H9 (cell line): ENCODE measurements around the gene ITGB6. TPM values are rescaled to one million over a fixed set of nuclear protein-coding genes. Genes with fewer than 3 reads are reported as not detected.

ENCODE experiments used
- DNase-seq: peaks from one replicate; pipeline ENCODE4 v3.0.0-alpha.2; 2017
- H2AFZ ChIP-seq: one replicate; pipeline ENCODE4 v1.6.1; 2013; ENCODE audit warnings: mild to moderate bottlenecking, low read length, control low read depth, moderate library complexity
- H2AK5ac ChIP-seq: 2 replicates; pipeline ENCODE4 v1.6.1; 2013; ENCODE audit warnings: low read length, control low read depth, mixed read lengths; ENCODE audit not compliant: insufficient read length
- H2BK120ac ChIP-seq: one replicate; pipeline ENCODE4 v1.6.1; 2013; ENCODE audit warnings: low read depth, mild to moderate bottlenecking, low read length, control low read depth, inconsistent platforms; ENCODE audit not compliant: poor library complexity, severe bottlenecking
- H2BK12ac ChIP-seq: 2 replicates; pipeline ENCODE4 v1.6.1; 2013; ENCODE audit warnings: low read length, control low read depth, mixed read lengths, low read depth; ENCODE audit not compliant: insufficient read length
- H2BK15ac ChIP-seq: 2 replicates; pipeline ENCODE4 v1.6.1; 2013; ENCODE audit warnings: low read depth, low read length, control low read depth
- H2BK20ac ChIP-seq: one replicate; pipeline ENCODE4 v1.6.1; 2013; ENCODE audit warnings: low read depth, mild to moderate bottlenecking, low read length, control low read depth, inconsistent platforms; ENCODE audit not compliant: poor library complexity, severe bottlenecking
- H2BK5ac ChIP-seq: 2 replicates; pipeline ENCODE4 v1.6.1; 2013; ENCODE audit warnings: low read length, control low read depth, mixed read lengths; ENCODE audit not compliant: insufficient read length
- H3K14ac ChIP-seq: 2 replicates; pipeline ENCODE4 v1.6.1; 2013; ENCODE audit warnings: low read length, control low read depth; ENCODE audit not compliant: insufficient read depth
- H3K18ac ChIP-seq: 2 replicates; pipeline ENCODE4 v1.6.1; 2013; ENCODE audit warnings: low read depth, mild to moderate bottlenecking, mixed read lengths, low read length, control low read depth; ENCODE audit not compliant: insufficient read length
- H3K23ac ChIP-seq: 2 replicates; pipeline ENCODE4 v1.6.1; 2013; ENCODE audit warnings: low read length, control low read depth, mixed read lengths, low read depth; ENCODE audit not compliant: insufficient read length
- H3K23me2 ChIP-seq: 2 replicates; pipeline ENCODE4 v1.6.1; 2013; ENCODE audit warnings: low read depth, mild to moderate bottlenecking, mixed read lengths, low read length, control low read depth; ENCODE audit not compliant: insufficient read length, poor library complexity, severe bottlenecking
- H3K27ac ChIP-seq: 2 replicates; pipeline ENCODE4 v1.5.1; 2013; ENCODE audit warnings: low read length, control low read depth, mixed read lengths, low read depth; ENCODE audit not compliant: insufficient read length
- H3K27me3 ChIP-seq: 2 replicates; pipeline ENCODE4 v1.6.1; 2013; ENCODE audit warnings: low read length, control low read depth, inconsistent platforms; ENCODE audit not compliant: insufficient read depth
- H3K4ac ChIP-seq: 2 replicates; pipeline ENCODE4 v1.6.1; 2013; ENCODE audit warnings: low read depth, mild to moderate bottlenecking, control low read depth, inconsistent platforms, low read length, moderate library complexity
- H3K4me1 ChIP-seq: 2 replicates; pipeline ENCODE4 v1.6.1; 2013; ENCODE audit warnings: low read length, control low read depth, inconsistent platforms; ENCODE audit not compliant: insufficient read depth
- H3K4me2 ChIP-seq: 2 replicates; pipeline ENCODE4 v1.6.1; 2013; ENCODE audit warnings: low read length, control low read depth, mixed read lengths; ENCODE audit not compliant: insufficient read length, insufficient read depth
- H3K56ac ChIP-seq: 2 replicates; pipeline ENCODE4 v1.6.1; 2013; ENCODE audit warnings: low read depth, mild to moderate bottlenecking, mixed read lengths, low read length, control low read depth; ENCODE audit not compliant: insufficient read length
- H3K79me1 ChIP-seq: 2 replicates; pipeline ENCODE4 v1.6.1; 2013; ENCODE audit warnings: low read depth, mild to moderate bottlenecking, moderate library complexity, low read length, control low read depth, inconsistent platforms; ENCODE audit not compliant: insufficient read depth, poor library complexity, severe bottlenecking
- H3K79me2 ChIP-seq: 2 replicates; pipeline ENCODE4 v1.6.1; 2013; ENCODE audit warnings: low read length, control low read depth, inconsistent platforms; ENCODE audit not compliant: insufficient read depth
- H3K9ac ChIP-seq: 2 replicates; pipeline ENCODE4 v1.6.1; 2013; ENCODE audit warnings: low read length, control low read depth, mixed read lengths; ENCODE audit not compliant: insufficient read length; ENCODE audit errors: extremely low read depth
- H3K9me3 ChIP-seq: one replicate; pipeline ENCODE4 v1.6.1; 2013; ENCODE audit warnings: low read depth, low read length, inconsistent platforms; ENCODE audit not compliant: control insufficient read depth
- H3T11ph ChIP-seq: one replicate; pipeline ENCODE4 v1.6.1; 2013; ENCODE audit warnings: mild to moderate bottlenecking, low read length, control low read depth, inconsistent platforms
- H4K20me1 ChIP-seq: one replicate; pipeline ENCODE4 v1.6.1; 2013; ENCODE audit not compliant: control insufficient read depth, insufficient read length, insufficient read depth
- H4K5ac ChIP-seq: 2 replicates; pipeline ENCODE4 v1.6.1; 2013; ENCODE audit warnings: low read depth, mild to moderate bottlenecking, mixed read lengths, low read length, control low read depth; ENCODE audit not compliant: insufficient read length
- H4K8ac ChIP-seq: replicated peaks from 2 replicates; pipeline ENCODE4 v1.6.1; 2013; ENCODE audit warnings: low read length, control low read depth, mixed read lengths, low read depth; ENCODE audit not compliant: insufficient read length
- H4K91ac ChIP-seq: 2 replicates; pipeline ENCODE4 v1.6.1; 2013; ENCODE audit warnings: low read depth, mild to moderate bottlenecking, moderate library complexity, mixed read lengths, low read length, control low read depth; ENCODE audit not compliant: insufficient read length
- H3K27ac Mint-ChIP-seq, 3 experiments: 2 replicates in 2 of 3; 3 replicates in 1 of 3; pipeline ENCODE4 v1.8.0; 2020 to 2021; ENCODE audit warnings: mixed read lengths in 3 of 3, mild to moderate bottlenecking in 1 of 3, moderate library complexity in 1 of 3
- H3K27me3 Mint-ChIP-seq: 2 replicates; pipeline ENCODE4 v1.8.0; 2021; ENCODE audit warnings: low read depth, mild to moderate bottlenecking, moderate library complexity, mixed read lengths
- H3K36me3 Mint-ChIP-seq, 3 experiments: 2 replicates in 2 of 3; 3 replicates in 1 of 3; pipeline ENCODE4 v1.8.0; 2020 to 2021; ENCODE audit warnings: low read depth in 3 of 3, mixed read lengths in 3 of 3; ENCODE audit not compliant: insufficient read depth in 1 of 3
- H3K4me1 Mint-ChIP-seq, 2 experiments: 2 replicates each; pipeline ENCODE4 v1.8.0; 2020; ENCODE audit warnings: mixed read lengths in 2 of 2
- H3K4me3 Mint-ChIP-seq, 2 experiments: 2 replicates in 1 of 2; 3 replicates in 1 of 2; pipeline ENCODE4 v1.8.0; 2020 to 2021; ENCODE audit warnings: mild to moderate bottlenecking in 2 of 2, mixed read lengths in 2 of 2, moderate library complexity in 1 of 2
- H3K9me3 Mint-ChIP-seq, 2 experiments: 2 replicates in 1 of 2; 3 replicates in 1 of 2; pipeline ENCODE4 v1.8.0; 2020; ENCODE audit warnings: mild to moderate bottlenecking in 2 of 2, mixed read lengths in 2 of 2, moderate library complexity in 1 of 2
- CTCF ChIP-seq: fragments of 200-600 bp; sonication (generic); conservative IDR thresholded peaks from 3 replicates; pipeline ENCODE4 v1.8.0; 2021; ENCODE audit warnings: antibody characterized with exemption, mild to moderate bottlenecking
- WGBS: extraction: QIAGEN DNeasy Blood & Tissue Kit; methylation state at CpG from one replicate; pipeline ENCODE4 v1.1.7; 2013; ENCODE audit warnings: missing lambda C conversion rate, low lambda C conversion rate, mixed read lengths; ENCODE audit not compliant: insufficient read length; ENCODE audit errors: extremely low coverage; 5-methylcytosine and 5-hydroxymethylcytosine counted together
- total RNA-seq: library from RNA; stranded (reverse); gene quantifications from 2 replicates; pipeline ENCODE4 v1.2.1, GENCODE V29; 2021

ITGB6 gene
- total RNA-seq, 1 experiment from 2014 or later, result not detected

DNA sequence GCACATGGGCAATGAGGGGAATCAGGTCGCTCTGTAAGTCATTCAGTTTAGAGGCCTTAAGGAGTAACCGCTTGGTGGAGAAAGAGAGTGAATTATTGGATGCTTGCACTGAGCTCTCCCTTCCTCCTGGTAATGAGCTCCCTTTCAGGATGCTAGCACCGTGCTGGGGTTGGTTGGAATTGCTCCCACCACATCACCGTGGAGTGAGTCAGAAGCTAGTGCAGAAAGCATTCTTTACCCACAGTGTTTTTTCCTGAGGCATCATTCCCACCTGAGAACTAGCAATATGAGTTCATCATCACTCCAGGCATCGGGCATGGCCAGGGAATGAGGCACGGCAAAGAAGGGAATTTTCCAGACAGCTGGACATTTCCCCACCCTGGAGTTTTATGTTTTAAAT lies 57.6 kb downstream of the ITGB6 start:
- Histone ChIP-seq H3K27ac (no peak overlapping the region), H4K8ac (no peak overlapping the region), H3K23ac (no peak overlapping the region), H2AK5ac (no peak overlapping the region), H3K23me2 (no peaks in the 10 kb centered on the region), H3K9me3 (no peaks in the 10 kb centered on the region), H2BK5ac (no peak overlapping the region), H4K5ac (no peak overlapping the region), H3K4me1 (no peaks in the 10 kb centered on the region), H3K27me3 (no peaks in the 10 kb centered on the region), H2BK15ac (no peak overlapping the region), H2AFZ (no peak overlapping the region), H3K4me2 (no peak overlapping the region), H2BK20ac (no peak overlapping the region), H4K91ac (no peak overlapping the region), H3K79me1 (no peaks in the 10 kb centered on the region), H3K9ac (no peak overlapping the region), H3K4ac (no peak overlapping the region), H2BK120ac (no peak overlapping the region), H3K14ac (no peak overlapping the region), H3T11ph (no peak overlapping the region), H3K79me2 (no peaks in the 10 kb centered on the region), H3K18ac (no peak overlapping the region), H2BK12ac (no peak overlapping the region), H4K20me1 (no peaks in the 10 kb centered on the region), H3K56ac (no peak overlapping the region)
- DNase-seq, result no peak
- Mint-ChIP-seq H3K27me3 (no peaks in the 10 kb centered on the region), H3K4me3 (no peak overlapping the region), H3K9me3 (no peaks in the 10 kb centered on the region), H3K4me1 (peaks cover 4 to 8% of the 10 kb centered on the region in 2 experiments; a peak in 3 of 4 replicates), H3K36me3 (no peaks in the 10 kb centered on the region), H3K27ac (no peak overlapping the region)
- no CpG with 5 or more reads among the region's 6 CpGs for WGBS
- no peak for TF ChIP-seq CTCF
